Mesenchymal stem cell (in vitro differentiated cells and primary cell): ENCODE results near the gene SWSAP1.
"Not testable (repeated sequence)": the region's sequence is repeated elsewhere in the genome, so short reads cannot be mapped to it uniquely, and the experiment has no call there.

Experiments used
- DNase-seq: peaks from one replicate; pipeline ENCODE4 v3.0.0-alpha.2; 2013
- H2AFZ ChIP-seq: one replicate; pipeline ENCODE4 v1.6.1; 2013; ENCODE audit warnings: low read depth, mild to moderate bottlenecking, control low read depth, inconsistent platforms, low read length, moderate library complexity
- H2AK5ac ChIP-seq: 2 replicates; pipeline ENCODE4 v1.6.1; 2013; ENCODE audit warnings: low read length, moderate library complexity, mild to moderate bottlenecking, inconsistent platforms; ENCODE audit not compliant: severe bottlenecking
- H2BK120ac ChIP-seq: one replicate; pipeline ENCODE4 v1.6.1; 2013; ENCODE audit warnings: low read depth, mild to moderate bottlenecking, inconsistent platforms, low read length, moderate library complexity
- H2BK12ac ChIP-seq, 2 experiments: one replicate each; pipeline ENCODE4 v1.6.1; 2013; ENCODE audit warnings: inconsistent platforms in 2 of 2, low read length in 2 of 2, mild to moderate bottlenecking in 2 of 2, moderate library complexity in 2 of 2, control low read depth in 1 of 2
- H2BK15ac ChIP-seq: one replicate; pipeline ENCODE4 v1.6.1; 2013; ENCODE audit warnings: mild to moderate bottlenecking, low read depth, inconsistent platforms; ENCODE audit not compliant: poor library complexity, severe bottlenecking
- H2BK5ac ChIP-seq: 2 replicates; pipeline ENCODE4 v1.6.1; 2013; ENCODE audit warnings: low read depth, mild to moderate bottlenecking, low read length, control low read depth, inconsistent platforms; ENCODE audit not compliant: poor library complexity, severe bottlenecking
- H3K14ac ChIP-seq, 2 experiments: one replicate each; pipeline ENCODE4 v1.6.1; 2013; ENCODE audit warnings: inconsistent platforms in 2 of 2, low read length in 2 of 2, control low read depth in 1 of 2, mild to moderate bottlenecking in 1 of 2, moderate library complexity in 1 of 2
- H3K18ac ChIP-seq, 2 experiments: one replicate each; pipeline ENCODE4 v1.6.1; 2013; ENCODE audit warnings: inconsistent platforms in 2 of 2, low read length in 2 of 2, control low read depth in 1 of 2, low read depth in 1 of 2, mild to moderate bottlenecking in 1 of 2
- H3K23ac ChIP-seq, 2 experiments: one replicate each; pipeline ENCODE4 v1.6.1; 2013; ENCODE audit warnings: inconsistent platforms in 2 of 2, low read length in 2 of 2, mild to moderate bottlenecking in 2 of 2, moderate library complexity in 2 of 2, control low read depth in 1 of 2
- H3K27ac ChIP-seq: 2 replicates; pipeline ENCODE4 v1.5.1; 2013; ENCODE audit warnings: mild to moderate bottlenecking, moderate library complexity, low read length, control low read depth, inconsistent platforms; ENCODE audit not compliant: poor library complexity, severe bottlenecking
- H3K27me3 ChIP-seq, 2 experiments: 2 replicates each; pipeline versions ENCODE4 v1.6.1 to v1.7.0; 2013; ENCODE audit warnings: low read length in 2 of 2, mild to moderate bottlenecking in 2 of 2, moderate library complexity in 2 of 2, control low read depth in 1 of 2, inconsistent platforms in 1 of 2; ENCODE audit not compliant: control insufficient read depth in 1 of 2, insufficient read depth in 1 of 2
- H3K36me3 ChIP-seq, 2 experiments: 2 replicates each; pipeline versions ENCODE4 v1.6.1 to v1.7.0; 2013; ENCODE audit warnings: low read length in 2 of 2, control low read depth in 1 of 2, inconsistent platforms in 1 of 2, low read depth in 1 of 2, mild to moderate bottlenecking in 1 of 2; ENCODE audit not compliant: insufficient read depth in 2 of 2, control insufficient read depth in 1 of 2
- H3K4ac ChIP-seq, 2 experiments: one replicate each; pipeline ENCODE4 v1.6.1; 2013; ENCODE audit warnings: inconsistent platforms in 2 of 2, low read length in 2 of 2, mild to moderate bottlenecking in 2 of 2, moderate library complexity in 2 of 2, control low read depth in 1 of 2, low read depth in 1 of 2
- H3K4me1 ChIP-seq: 2 replicates; pipeline ENCODE4 v1.6.1; 2013; ENCODE audit warnings: low read depth, low read length, control low read depth; ENCODE audit not compliant: control insufficient read depth, insufficient read depth
- H3K4me2 ChIP-seq: 2 replicates; pipeline ENCODE4 v1.6.1; 2013; ENCODE audit warnings: low read length, mild to moderate bottlenecking, inconsistent platforms; ENCODE audit not compliant: poor library complexity, severe bottlenecking
- H3K4me3 ChIP-seq, 2 experiments: 2 replicates each; pipeline versions ENCODE4 v1.5.1 to v1.7.0; 2013; ENCODE audit warnings: low read length in 2 of 2, mild to moderate bottlenecking in 2 of 2, control low read depth in 1 of 2, low read depth in 1 of 2; ENCODE audit not compliant: insufficient read depth in 1 of 2
- H3K79me1 ChIP-seq: replicated peaks from 2 replicates; pipeline ENCODE4 v1.6.1; 2013; ENCODE audit warnings: mild to moderate bottlenecking, control low read depth, low read length, inconsistent platforms; ENCODE audit not compliant: poor library complexity, severe bottlenecking
- H3K9ac ChIP-seq: 2 replicates; pipeline ENCODE4 v1.7.0; 2013; ENCODE audit warnings: mild to moderate bottlenecking, low read length, moderate library complexity
- H3K9me3 ChIP-seq: 2 replicates; pipeline ENCODE4 v1.7.0; 2013; ENCODE audit warnings: mild to moderate bottlenecking, low read length; ENCODE audit not compliant: control insufficient read depth
- H4K8ac ChIP-seq: one replicate; pipeline ENCODE4 v1.6.1; 2013; ENCODE audit warnings: inconsistent platforms, mild to moderate bottlenecking, low read length, moderate library complexity
- H4K91ac ChIP-seq: one replicate; pipeline ENCODE4 v1.6.1; 2013; ENCODE audit warnings: mild to moderate bottlenecking, low read length, inconsistent platforms
- WGBS: methylation state at CpG from one replicate; pipeline ENCODE4 v1.1.7; 2013; ENCODE audit warnings: mixed read lengths; 5-methylcytosine and 5-hydroxymethylcytosine counted together

Gene SWSAP1

DNA sequence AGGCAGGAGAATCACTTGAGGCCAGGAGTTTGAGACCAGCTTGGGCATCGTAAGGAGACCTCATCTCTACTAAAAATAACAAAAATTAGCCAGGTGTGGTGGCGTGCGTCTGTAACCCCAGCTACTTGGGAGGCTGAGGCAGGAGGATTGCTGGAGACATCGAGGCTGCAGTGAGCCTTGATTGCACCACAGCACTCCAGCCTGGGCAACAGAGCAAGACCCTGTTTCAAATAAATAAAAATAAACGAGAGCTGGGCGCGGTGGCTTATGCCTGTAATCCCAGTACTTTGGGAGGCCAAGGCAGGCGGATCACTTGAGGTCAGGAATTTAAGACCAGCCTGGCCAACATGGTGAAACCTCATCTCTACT, 34.4 kb upstream of the SWSAP1 start:
- H2BK15ac ChIP-seq: peak overlapping the region; percentile 50
- not testable (repeated sequence) for H3K27ac ChIP-seq, H2BK5ac ChIP-seq

DNA sequence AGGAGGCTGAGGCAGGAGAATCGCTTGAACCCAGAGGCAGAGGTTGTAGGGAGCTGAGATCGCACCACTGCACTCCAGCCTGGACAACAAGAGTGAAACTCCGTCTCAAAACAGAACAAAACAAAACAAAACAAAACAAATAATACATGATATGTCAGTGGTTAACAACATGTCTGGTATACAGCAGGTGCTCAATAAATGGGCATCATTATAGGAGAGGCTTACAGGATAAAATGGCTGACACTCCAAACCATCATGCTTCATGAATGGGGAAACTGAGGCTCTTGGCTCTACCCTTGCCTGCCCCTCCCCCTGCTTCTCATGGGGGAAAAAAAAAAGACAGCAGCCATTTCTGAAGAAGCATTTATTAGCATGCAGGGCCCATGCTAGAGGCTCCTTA, 32.0 kb upstream of the SWSAP1 start:
- no peaks in the 10 kb centered on the region for H3K27me3 ChIP-seq
- H2BK5ac ChIP-seq: no peak overlapping the region
- H4K8ac ChIP-seq: no peak overlapping the region
- H3K14ac ChIP-seq: no peak overlapping the region
- no peak overlapping the region for H2BK12ac ChIP-seq
- peaks cover 31% of the 10 kb centered on the region for H3K4me1 ChIP-seq
- H3K4me3 ChIP-seq: no peak overlapping the region
- peak overlapping the region in 1 of 2 experiments; percentile 72 for H3K18ac ChIP-seq
- peaks cover 4 to 13% of the 10 kb centered on the region in 2 experiments for H3K36me3 ChIP-seq
- no peak overlapping the region for H3K4ac ChIP-seq
- no peak overlapping the region for H2AFZ ChIP-seq
- H3K79me1 ChIP-seq: peaks cover 12% of the 10 kb centered on the region
- H2BK15ac ChIP-seq: no peak overlapping the region
- no peak overlapping the region for H3K9ac ChIP-seq
- WGBS: 100% methylated on average over 1 of the region's 3 CpGs
- H3K23ac ChIP-seq: no peak overlapping the region
- no peak overlapping the region for H3K4me2 ChIP-seq
- H3K9me3 ChIP-seq: no peaks in the 10 kb centered on the region
- DNase-seq: no peak
- no peak overlapping the region for H4K91ac ChIP-seq
- H2AK5ac ChIP-seq: no peak overlapping the region
- no peak overlapping the region for H3K27ac ChIP-seq
- no peak overlapping the region for H2BK120ac ChIP-seq

More for the DNA sequence above, 34.4 kb upstream of the SWSAP1 start:
- not testable (repeated sequence) for H4K91ac ChIP-seq, H2AK5ac ChIP-seq, H2AFZ ChIP-seq, H3K14ac ChIP-seq, H3K9me3 ChIP-seq, DNase-seq, H3K27me3 ChIP-seq, H3K4me2 ChIP-seq, H3K79me1 ChIP-seq, H3K23ac ChIP-seq
- peak overlapping the region in 1 of 2 experiments; percentile 82 for H3K4me3 ChIP-seq
- H2BK12ac ChIP-seq: peak overlapping the region; percentile 20 to 87
- H3K9ac ChIP-seq: peak overlapping the region; percentile 85
- H3K4ac ChIP-seq: peak overlapping the region in 1 of 2 experiments; percentile 46
- peak overlapping the region; percentile 43 for H2BK120ac ChIP-seq
- WGBS: 93% methylated on average over 8 of the region's 8 CpGs
- H3K36me3 ChIP-seq: peaks cover 16 to 22% of the 10 kb centered on the region in 2 experiments
- H4K8ac ChIP-seq: peak overlapping the region; percentile 45
- peaks cover 24% of the 10 kb centered on the region for H3K4me1 ChIP-seq
- H3K18ac ChIP-seq: peak overlapping the region; percentile 13 to 26

DNA sequence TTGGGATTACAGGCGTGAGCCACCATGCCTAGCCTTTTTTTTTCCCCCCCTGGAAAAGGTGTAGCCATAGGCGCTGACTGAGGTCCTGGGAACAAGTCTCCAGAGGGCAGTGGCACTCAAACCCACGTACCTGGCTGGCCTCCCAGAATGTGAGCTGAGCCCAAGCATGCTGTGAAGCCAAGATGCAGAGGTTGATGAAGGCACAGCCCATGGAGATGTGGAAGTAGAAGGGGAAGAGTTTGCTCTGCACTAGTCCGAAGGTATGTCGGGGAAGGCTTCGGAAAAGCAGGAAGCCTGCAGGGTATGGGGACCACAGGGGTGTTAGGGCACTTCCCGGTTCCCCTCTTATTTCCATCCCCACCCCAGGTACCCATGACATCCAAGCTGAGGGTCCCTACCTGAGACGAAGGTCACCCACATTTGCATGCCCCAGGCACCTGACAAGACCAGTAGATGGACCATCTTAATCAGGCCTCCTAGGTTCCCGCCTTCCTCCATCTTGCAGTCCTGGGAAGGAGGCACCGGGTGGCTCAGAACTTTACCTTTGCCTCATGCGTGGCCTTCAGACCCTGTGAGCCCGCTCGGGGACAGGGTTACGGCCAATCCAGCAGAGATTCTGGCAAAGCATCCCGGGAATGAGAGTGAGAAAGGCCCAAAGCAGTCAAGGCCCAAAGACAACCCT, 29.2 kb upstream of the SWSAP1 start:
- DNase-seq: no peak
- Histone ChIP-seq H3K36me3 (peaks cover 4 to 13% of the 10 kb centered on the region in 2 experiments), H2BK120ac (peak overlapping the region; percentile 50), H4K91ac (peak overlapping the region; percentile 48), H2AFZ (no peak overlapping the region), H3K4me1 (peaks cover 14% of the 10 kb centered on the region), H3K23ac (no peak overlapping the region), H3K4ac (peak overlapping the region; percentile 13 to 19), H3K4me3 (peak overlapping the region in 1 of 2 experiments; percentile 89), H3K18ac (peak overlapping the region; percentile 29 to 60), H3K9ac (peak overlapping the region; percentile 89), H3K79me1 (peaks cover 12% of the 10 kb centered on the region), H3K27me3 (no peaks in the 10 kb centered on the region), H2BK5ac (no peak overlapping the region), H2BK12ac (peak overlapping the region; percentile 55 to 91), H2BK15ac (peak overlapping the region; percentile 92), H3K4me2 (peak overlapping the region; percentile 60), H2AK5ac (peak overlapping the region; percentile 49), H3K14ac (no peak overlapping the region), H3K9me3 (peaks cover 10% of the 10 kb centered on the region), H4K8ac (peak overlapping the region; percentile 80), H3K27ac (no peak overlapping the region)
- 75% methylated on average over 15 of the region's 15 CpGs for WGBS

DNA sequence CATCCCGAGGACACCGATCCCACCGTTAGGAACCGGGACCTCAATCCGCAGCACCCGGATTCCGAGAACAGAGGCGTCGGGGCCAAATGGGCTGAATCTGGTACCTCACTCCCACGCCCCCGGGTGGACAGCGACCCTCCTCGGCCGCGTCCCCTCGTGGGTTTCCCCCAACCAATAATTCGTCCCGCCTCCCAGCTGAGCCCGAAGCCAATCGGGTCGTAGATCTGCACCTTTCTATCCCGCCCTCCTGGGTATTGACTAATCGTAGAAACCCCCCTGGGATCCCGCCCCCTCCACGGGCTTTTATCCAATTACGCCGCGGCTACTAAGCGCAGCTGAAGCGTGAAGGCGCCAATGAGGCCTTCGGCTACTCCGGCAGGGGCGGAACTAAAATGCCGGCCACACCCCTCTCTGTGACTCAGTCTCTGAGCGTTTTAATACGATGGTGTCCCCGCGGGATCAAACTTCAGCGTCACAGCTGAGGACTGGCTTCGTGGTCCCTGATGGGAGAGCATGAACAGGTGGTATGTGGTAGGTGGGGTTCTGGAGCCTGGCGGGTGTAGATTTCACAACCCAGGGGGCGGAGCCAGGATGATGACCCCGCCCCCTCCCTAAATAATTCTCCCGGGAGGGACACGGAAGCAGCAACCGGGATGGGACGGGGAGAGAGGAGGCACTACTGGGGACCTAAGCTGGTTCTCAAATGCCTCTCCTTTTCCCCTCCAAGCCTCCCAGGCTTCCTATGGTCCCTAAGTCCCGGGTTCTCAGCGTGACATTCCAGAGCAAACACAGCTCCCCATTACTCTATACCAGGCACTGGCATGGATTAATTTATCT, 28.1 kb upstream of the SWSAP1 start, which contains the start of the genes CCDC159 and TMEM205:
Gene CCDC159 (plus strand): TSS at position 416 of the 837 bp plus-strand sequence. CDS start 88 bp downstream, at position 504.
Gene TMEM205 (minus strand): TSS at position 165 of the 837 bp plus-strand sequence. CDS start 649 bp downstream, outside the sequence.
- Histone ChIP-seq H3K9me3 (peaks cover 10% of the 10 kb centered on the region), H2BK12ac (peak within 1 kb of the TSS; percentile 55 to 91), H3K27me3 (no peaks in the 10 kb centered on the region), H4K91ac (peak within 1 kb of the TSS; percentile 81), H2BK5ac (peak within 1 kb of the TSS; percentile 46), H2BK15ac (peak within 1 kb of the TSS; percentile 94), H3K9ac (peak within 1 kb of the TSS; percentile 89), H3K4me2 (peak within 1 kb of the TSS; percentile 86), H3K4ac (peak within 1 kb of the TSS; percentile 19 to 88), H2BK120ac (peak within 1 kb of the TSS; percentile 50), H3K4me3 (peak within 1 kb of the TSS; percentile 77 to 89), H3K27ac (peak within 1 kb of the TSS; percentile 51), H2AFZ (peak within 1 kb of the TSS; percentile 47), H2AK5ac (peak within 1 kb of the TSS; percentile 58), H4K8ac (peak within 1 kb of the TSS; percentile 89), H3K79me1 (peaks cover 12% of the 10 kb centered on the region), H3K36me3 (peaks cover 4 to 10% of the 10 kb centered on the region in 2 experiments), H3K4me1 (peaks cover 14% of the 10 kb centered on the region), H3K14ac (peak within 1 kb of the TSS in 1 of 2 experiments; percentile 49), H3K18ac (peak within 1 kb of the TSS; percentile 54 to 60), H3K23ac (no peak within 1 kb of the TSS)
- peak; percentile 100 for DNase-seq
- under 1% methylated on average over 50 of the region's 50 CpGs for WGBS
